Peyer's patch (tissue), 4 donors: ENCODE results near the gene METTL26.

Source experiments
- POLR2A ChIP-seq, 2 donors: fragments of 450-650 bp; IDR thresholded peaks; one replicate each; pipeline ENCODE4 v1.5.1; 2017; ENCODE audit warnings: antibody characterized with exemption in 2 of 2, mild to moderate bottlenecking in 2 of 2, moderate library complexity in 2 of 2
- TF ChIP-seq, protein P1 (sequence below), 6 experiments: fragments of 450-650 bp in 4 of 6; fragments of 200-600 bp in 2 of 6; sonication (generic) in 1 of 6; IDR thresholded peaks; one replicate each; pipeline ENCODE4 v1.5.1; 2017 to 2019; ENCODE audit warnings: antibody characterized with exemption in 6 of 6, mild to moderate bottlenecking in 3 of 6, moderate library complexity in 1 of 6

DNA sequence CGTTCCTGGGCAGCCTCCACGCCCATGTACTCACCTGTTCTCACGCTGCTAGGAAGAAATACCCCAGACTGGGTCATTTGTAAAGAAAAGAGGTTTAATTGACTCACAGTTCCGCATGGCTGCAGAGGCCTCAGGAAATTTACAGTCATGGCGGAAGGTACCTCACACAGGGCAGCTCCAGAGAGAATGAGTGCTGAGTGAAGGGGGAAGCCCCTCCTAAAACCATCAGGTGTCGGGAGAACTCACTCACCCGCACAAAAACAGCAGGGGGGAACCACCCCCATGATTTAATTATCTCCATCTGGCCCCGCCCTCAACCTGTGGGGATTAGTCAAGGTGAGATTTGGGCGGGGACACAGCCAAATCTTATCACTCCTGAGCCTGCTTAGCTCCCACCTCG, 28.1 kb downstream of the METTL26 start:
- TF ChIP-seq POLR2A (IDR thresholded peaks at IDR 0.05): no peak
- TF ChIP-seq, protein P1, sequence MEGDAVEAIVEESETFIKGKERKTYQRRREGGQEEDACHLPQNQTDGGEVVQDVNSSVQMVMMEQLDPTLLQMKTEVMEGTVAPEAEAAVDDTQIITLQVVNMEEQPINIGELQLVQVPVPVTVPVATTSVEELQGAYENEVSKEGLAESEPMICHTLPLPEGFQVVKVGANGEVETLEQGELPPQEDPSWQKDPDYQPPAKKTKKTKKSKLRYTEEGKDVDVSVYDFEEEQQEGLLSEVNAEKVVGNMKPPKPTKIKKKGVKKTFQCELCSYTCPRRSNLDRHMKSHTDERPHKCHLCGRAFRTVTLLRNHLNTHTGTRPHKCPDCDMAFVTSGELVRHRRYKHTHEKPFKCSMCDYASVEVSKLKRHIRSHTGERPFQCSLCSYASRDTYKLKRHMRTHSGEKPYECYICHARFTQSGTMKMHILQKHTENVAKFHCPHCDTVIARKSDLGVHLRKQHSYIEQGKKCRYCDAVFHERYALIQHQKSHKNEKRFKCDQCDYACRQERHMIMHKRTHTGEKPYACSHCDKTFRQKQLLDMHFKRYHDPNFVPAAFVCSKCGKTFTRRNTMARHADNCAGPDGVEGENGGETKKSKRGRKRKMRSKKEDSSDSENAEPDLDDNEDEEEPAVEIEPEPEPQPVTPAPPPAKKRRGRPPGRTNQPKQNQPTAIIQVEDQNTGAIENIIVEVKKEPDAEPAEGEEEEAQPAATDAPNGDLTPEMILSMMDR (IDR thresholded peaks at IDR 0.05): no peak
